22Rv1 (cell line): ENCODE measurements around the gene ITGBL1.

Experiments used
- H3K27ac ChIP-seq: fragments of 450-650 bp; 2 replicates; pipeline ENCODE4 v1.5.1; 2017
- CTCF ChIP-seq: fragments of 450-650 bp; IDR thresholded peaks from 2 replicates; pipeline ENCODE4 v1.5.1; 2017; ENCODE audit warnings: mild to moderate bottlenecking
- ZFX ChIP-seq: fragments of 450-650 bp; IDR thresholded peaks from 2 replicates; pipeline ENCODE4 v1.6.1; 2017; ENCODE audit warnings: antibody characterized with exemption, borderline replicate concordance

The ITGBL1 gene

GRCh38 chr13:101649488-101650126 is 197.1 kb downstream of the ITGBL1 start:
- H3K27ac ChIP-seq: no peak overlapping the region
- TF ChIP-seq CTCF: no peak
- TF ChIP-seq ZFX: no peak

GRCh38 chr13:101654883-101655282 is 202.4 kb downstream of the ITGBL1 start:
- TF ChIP-seq ZFX (no peak), CTCF (no peak)
- H3K27ac ChIP-seq: no peak overlapping the region

DNA sequence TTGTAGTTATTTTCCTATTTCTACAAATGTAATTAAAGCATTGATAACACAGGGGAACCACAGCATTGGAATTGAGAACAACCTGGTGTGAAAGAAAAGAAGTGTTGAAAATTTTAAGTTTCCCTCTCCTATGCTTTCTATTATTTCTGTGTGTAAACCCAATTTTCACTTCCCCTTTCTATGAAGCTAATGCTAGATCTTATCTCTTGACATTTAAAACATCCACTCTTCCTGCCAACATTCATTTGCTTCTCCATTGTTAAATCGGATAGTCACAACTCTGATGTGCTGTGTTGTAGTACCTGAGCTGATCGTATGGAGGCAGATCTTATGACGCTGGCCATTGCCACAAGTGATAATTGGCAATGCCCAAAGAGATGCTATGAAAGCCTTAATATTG is 203.0 kb downstream of the ITGBL1 start:
- TF ChIP-seq CTCF: no peak
- TF ChIP-seq ZFX: no peak
- H3K27ac ChIP-seq: no peak overlapping the region

DNA sequence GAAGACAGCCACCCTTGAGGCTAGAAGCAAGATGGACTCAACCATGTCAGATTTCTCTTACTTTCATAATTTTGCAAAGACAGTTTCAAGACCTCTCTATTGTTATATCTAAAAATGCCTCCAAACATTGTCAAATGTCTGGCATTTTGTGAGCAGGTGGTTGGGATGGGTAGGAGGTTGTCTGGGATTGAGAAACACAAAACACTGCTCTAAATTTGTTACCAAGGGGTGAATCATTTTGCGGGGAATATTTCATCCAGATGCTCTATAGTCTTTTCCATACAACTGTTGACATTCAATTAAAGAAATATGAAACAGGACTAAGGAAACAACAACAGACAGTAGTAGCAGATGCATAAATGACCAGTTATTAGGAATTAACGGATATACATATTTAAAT is 208.2 kb downstream of the ITGBL1 start:
- no peak for TF ChIP-seq CTCF
- no peak for TF ChIP-seq ZFX
- H3K27ac ChIP-seq: no peak overlapping the region

DNA sequence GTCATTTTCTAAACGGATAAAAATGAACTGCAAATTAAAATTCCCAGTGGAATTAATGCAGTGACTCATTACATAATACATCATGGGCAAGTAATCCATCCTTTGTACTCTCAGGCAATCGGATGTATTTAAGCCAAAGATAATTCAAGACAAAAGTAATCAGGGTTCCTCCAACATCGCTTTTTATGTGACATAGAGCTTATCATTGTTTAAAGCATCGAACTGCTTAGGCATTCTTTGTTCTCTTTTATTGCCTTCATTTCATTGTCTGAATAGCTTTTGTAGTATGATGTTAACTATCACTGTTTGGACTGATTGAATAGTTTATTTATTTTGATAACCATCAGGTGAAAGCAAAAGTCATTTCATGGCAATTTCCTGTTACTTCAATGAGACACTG is 209.4 kb downstream of the ITGBL1 start:
- no peak overlapping the region for H3K27ac ChIP-seq
- TF ChIP-seq CTCF (no peak), ZFX (no peak)

DNA sequence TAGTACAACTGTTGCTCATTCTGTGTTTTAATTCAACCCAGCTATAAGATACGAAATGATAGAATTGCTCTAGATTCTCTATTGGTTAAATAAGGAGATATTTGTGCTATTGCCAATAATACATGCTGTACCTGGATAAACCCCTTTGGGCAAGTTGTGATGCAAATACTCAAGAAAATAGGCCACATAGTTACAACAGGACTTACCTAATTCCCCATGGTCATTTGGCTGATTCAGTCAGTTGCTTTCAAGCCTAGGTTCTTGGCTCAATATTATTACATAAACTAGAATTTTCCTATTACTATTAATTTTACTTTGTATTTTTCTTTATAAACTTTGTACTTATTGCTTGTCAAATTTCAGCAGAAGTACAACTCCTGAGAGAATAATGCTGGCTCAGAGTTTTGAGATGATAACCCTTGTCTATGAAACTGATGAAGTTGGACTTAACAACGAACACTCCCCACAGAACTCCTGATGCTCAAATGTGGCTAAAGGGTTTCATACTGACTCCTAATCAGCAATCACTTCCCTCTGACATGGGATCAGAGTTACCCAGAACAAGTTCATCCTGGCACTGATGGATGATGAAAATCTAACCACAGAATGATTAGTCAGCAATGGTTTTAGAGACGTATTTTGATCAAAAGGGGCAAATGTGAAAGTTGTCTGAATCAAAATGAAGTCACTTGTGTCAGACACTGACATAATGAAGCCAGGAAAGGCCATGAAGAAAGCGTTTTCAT is 221.1 kb downstream of the ITGBL1 start:
- H3K27ac ChIP-seq: no peak overlapping the region
- no peak for TF ChIP-seq CTCF

GRCh38 chr13:101681834-101682233 is 229.4 kb downstream of the ITGBL1 start:
- TF ChIP-seq ZFX (no peak), CTCF (no peak)
- no peak overlapping the region for H3K27ac ChIP-seq
